Stimulated activated CD4-positive, alpha-beta T cell treated with anti-CD3 and anti-CD28 coated beads, Interleukin-12 subunit alpha, Interleukin-12 subunit beta, amount 100 ng/mL, for 4 hours (primary cell): ENCODE measurements around the gene INPP4B.

Experiments used
- DNase-seq: peaks from one replicate; pipeline ENCODE4 v3.0.0-alpha.2; 2020

The INPP4B gene

DNA sequence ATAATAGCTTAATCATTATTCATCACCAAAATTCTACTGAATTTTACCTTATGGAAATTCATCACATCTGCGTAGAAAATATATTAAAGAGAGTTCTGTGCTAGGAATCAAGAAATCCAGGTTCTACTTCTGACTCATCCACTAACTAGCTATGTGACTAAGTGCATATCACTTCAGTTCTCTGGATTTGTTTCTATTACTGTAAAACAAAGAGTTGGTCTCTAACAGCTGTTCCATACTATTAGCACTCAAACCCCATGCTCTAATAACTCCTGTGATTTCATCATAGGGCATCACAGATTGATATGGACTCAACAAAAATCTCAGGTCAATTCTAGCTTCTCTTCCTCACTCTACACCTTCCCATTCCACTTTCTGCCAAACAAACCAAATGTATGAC is 572.0 kb downstream of the INPP4B start:
- no peak for DNase-seq

DNA sequence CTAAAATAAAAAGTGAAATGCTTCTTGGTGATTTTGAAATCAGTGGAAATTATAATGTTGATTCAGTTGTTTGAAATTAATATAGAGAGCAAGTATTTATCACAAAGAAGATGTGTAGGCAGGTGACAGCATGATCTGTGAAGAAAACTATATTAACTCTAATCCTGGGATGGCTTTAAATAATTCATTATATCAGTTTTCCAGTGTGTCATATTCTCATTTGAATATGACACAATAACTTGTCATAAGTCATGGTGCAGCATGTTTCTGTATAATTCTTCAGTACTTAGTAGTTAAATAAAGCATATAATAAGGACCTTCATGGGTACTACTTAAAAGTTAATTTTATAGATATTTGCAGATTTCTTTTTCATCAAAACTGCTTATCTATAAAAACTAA is 573.6 kb downstream of the INPP4B start:
- no peak for DNase-seq

DNA sequence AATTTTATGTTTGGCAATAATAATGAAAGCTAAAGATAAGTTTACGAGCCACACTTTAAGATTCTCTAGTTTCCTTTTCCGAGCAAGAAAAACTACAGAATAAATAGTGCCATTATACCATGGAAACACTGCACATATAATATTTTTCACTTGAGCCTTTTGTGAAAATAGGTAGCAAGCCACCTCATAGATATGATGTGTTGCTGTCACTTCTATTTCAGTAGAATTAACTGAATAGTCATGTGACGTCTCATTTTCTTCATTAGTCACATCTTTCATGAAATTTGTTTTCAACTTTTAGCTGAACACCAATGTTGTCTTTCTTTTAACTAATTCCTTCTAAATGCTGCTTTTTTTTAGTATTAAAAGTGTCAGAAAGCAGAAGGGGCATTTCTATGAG is 574.3 kb downstream of the INPP4B start:
- DNase-seq: no peak

DNA sequence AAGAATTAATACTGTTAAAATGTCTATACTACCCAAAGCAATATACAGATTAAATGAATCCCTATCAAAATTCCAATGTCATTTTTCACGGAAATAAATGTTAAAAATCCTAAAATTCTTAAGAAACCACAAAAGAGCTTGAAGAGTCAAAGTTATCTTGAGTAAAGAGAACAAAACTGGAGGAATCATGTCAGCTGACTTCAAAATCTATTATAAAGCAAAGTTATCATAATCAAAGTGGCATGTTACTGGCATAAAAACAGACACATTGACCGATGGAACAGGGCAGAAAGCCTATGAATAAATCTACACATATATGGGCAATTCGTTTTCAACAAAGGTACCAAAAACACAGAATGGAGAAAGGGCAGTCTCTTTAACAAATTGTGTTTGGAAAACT is 579.0 kb downstream of the INPP4B start:
- no peak for DNase-seq

DNA sequence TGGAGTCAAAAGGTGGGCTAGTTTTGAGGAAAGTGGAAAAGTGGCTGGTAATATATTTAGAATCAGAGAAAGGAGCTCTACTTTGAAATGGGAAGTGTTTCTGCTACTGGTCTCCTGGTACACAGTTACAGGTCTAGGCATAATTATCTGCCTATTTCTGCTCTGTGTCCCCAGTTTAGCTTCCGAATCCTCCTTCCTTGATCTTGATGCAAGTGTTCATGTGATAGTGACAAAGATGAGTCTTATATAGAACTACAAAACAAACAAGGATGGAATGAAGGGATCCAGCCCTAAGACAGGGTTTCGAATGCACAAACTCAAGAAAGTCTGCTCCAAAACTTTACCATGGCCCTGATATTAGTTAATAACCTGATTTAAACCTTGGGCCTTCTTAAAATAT is 580.2 kb downstream of the INPP4B start:
- no peak for DNase-seq

DNA sequence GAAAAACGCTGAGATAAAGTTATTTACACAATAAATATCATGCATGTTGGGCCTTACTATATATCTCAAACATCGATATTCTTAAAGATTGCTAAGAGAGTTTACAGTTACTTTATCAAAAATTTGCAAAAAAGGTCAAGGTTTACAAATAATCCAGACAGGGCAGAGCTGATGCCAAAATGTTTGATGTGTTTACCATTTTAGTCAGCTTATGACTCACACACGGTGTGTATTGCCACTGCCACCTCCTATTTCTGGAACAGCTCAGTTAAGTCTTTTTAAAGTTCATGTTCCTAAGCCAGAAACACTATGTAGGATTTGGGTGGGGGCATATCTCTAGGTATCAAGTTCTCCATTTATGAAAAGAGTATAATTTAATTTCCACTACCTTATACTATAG is 580.6 kb downstream of the INPP4B start:
- DNase-seq: no peak

DNA sequence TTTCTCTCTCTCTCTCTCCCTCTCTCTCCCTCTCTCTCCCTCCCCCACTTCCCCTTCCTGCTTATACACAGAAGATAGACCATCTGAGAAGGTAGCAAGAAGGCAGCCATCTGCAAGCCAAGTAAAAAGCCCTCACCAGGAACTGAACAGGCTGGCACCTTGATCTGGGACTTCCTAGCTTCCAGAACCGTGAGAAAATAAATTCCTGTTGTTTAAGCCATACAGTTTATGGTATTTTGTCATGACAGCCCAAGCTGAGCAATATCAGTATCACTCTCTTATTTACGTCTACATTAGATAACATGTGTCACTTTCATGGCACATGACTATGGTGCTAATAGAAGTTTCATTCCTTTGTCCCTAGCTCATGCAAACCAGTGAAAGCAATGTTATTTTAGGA is 581.1 kb downstream of the INPP4B start:
- no peak for DNase-seq

DNA sequence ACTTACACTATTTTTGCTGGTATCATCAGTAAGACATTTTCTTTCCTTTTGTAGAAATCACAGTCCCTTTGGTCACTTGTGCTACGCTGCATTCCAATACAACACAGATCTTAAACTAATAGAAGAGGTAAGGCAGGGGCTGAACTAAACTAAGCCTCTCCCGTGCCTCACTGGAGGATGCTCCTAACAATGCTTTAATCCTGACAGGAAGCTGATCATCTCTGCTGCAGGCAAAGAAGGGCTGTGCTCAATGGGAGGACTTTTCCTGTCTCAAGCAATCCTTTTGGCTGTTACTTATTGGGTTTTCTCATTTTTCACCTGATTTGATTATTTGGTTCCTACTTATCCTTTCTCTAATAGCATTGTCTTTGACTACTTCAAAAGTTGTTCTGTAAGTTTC is 583.1 kb downstream of the INPP4B start:
- DNase-seq: no peak

DNA sequence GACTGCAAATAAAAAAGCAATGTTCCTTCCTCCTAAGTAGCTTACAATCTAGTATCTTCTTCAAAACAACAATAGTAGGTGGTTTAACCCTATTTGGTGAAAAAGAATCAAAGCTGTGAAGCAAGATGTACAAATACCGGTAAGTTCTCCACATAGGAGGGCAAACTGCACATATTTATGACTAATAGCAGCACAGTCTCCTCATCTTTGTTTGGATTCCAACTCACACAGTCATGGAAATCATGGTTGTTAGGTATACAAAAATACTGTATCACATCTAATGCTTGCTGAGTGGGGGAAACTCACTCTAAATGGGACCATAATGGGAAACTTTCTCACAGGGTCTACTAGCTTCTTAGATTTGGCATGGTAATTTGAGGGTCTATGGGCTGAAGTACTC is 597.2 kb downstream of the INPP4B start:
- no peak for DNase-seq

DNA sequence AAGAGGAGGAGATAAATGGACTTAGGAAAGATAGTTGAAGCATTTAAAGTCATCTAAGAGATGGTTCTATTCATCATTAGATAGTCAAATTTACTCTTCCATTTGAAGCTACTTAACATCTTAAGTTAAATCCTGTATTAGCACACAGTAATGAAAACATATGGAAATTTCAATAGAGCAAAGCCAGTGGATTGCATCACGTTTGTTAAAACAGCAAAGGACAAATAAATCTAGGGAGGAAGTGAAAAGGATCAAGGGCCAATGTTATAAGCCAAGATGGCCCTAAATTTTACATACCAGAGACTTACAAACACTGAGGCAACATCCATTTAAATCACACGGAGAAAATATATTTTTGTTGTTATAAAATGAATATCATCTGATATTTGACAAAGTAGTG is 602.8 kb downstream of the INPP4B start:
- DNase-seq: no peak

DNA sequence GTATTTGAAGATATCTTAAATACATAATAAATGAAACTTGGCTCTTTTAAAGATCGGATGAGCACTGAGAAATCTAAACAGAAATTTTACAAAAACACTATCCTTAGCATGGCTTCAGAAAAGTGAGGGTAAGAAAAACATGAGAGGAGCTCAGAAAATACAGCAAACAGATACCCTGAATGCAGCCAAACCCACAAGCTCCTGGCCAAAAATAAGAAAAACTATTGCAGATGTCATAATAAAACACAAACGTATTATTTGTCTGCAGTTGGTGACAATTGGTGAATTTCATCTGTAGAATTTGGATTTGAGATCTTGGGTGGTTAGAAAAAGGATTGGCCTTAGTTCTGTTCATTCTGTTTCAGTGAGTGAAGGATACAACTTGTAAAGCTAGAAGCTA is 603.9 kb downstream of the INPP4B start:
- no peak for DNase-seq

DNA sequence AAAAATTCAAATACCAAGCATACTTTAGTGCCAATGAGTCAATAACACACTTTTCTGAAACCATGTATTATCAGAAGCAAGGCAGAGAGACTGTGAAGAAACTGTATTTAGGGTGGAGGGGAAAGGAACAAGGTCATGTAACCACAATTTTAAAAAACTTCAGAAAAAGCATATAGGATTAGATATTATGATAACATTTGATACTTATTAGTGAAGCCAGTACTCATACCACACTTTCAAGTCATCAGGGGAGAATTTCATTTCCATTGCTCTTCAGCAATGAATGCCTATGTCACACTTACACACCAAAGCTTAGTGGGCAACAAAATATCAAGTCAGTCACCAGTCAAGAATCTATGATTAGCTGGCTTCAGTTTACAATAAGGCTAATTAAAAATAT is 607.5 kb downstream of the INPP4B start:
- DNase-seq: no peak

DNA sequence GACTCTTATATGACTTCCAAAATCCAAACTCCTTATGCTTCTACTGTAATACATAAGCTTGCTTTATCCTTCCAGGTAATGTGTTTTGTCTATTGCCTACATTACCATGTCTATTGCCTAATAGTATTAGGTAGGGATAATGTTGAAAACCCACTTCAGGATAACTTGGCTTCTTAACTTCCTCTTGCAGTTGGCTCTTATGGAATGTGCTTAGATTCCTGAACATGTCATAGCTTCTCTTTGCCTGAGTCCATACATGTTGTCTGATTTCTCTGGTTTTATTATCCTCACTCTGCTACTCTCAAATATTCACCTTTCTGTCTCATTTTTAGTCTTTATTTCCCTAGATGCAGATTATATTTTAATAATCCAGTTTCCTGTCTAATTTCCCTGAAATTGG is 609.8 kb downstream of the INPP4B start:
- no peak for DNase-seq

DNA sequence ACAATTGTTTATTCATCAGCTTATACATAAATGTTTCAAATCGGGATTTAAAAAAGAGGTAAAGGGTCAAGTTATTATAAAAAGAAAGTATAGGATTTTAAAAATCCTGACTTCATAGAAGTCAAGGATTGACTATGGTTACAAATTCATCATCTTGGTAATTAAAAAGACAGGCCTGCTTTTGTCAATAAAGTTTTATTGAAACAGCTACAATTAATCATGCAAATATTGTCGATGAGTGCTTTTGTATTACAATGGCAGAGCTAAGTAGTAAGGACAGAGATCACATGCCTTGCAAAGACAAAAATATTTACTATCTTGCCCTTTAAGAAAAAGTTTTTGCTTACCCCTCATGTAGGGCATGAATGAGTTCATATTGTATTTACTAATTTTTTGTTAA is 614.3 kb downstream of the INPP4B start:
- DNase-seq: no peak

DNA sequence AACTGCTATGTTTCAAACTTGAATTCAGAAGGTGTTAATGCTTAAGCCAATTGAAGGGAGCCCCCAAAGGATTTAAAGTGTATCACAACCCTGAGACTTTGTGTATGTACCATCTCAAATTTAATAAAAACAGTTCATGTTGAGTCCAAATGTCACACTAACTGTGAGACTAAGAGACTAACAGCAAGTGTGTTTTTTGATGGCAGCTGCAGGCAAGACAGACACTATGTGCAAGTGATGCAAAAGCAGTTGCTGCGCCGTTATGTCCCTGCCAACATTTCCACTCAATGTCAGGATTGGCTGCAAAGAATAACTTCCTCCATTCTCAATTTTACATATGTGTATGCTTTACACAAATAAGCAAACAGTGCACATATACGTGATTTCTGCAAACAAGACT is 615.1 kb downstream of the INPP4B start:
- no peak for DNase-seq

DNA sequence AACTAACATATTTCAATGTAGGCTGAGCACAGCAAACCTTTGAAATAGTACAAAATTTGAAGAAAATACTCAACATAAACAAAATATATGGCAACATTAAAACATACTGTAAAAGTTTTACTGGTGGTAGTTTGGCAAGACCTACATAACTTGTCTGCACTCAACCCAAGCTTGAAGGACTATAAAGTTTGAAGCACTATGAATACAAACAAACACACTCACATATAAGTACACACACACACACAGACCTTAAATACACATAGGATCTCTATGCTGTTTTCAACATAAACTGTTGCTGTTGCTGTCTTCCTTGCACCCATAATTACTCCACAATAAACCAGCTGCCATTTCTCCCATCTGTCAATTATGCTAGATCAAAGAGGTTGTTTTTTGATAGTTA is 620.1 kb downstream of the INPP4B start:
- no peak for DNase-seq

DNA sequence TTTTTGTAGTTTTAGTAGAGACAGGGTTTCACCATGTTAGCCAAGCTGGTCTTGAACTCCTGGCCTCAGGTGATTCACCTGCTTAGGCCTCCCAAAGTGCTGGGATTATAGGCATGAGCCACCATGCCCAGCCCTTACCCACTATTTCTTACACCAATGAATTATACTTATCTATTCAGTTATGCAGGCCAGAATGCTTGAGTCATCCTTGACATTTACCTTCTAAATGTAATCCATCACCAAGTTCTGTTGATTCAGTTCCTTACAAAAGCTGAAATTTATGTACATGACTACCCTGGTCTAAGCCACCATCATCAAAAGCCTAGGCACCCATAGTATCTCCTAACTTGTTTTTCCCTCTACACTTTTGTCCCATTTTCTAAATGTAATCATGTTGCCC is 624.0 kb downstream of the INPP4B start:
- DNase-seq: no peak

DNA sequence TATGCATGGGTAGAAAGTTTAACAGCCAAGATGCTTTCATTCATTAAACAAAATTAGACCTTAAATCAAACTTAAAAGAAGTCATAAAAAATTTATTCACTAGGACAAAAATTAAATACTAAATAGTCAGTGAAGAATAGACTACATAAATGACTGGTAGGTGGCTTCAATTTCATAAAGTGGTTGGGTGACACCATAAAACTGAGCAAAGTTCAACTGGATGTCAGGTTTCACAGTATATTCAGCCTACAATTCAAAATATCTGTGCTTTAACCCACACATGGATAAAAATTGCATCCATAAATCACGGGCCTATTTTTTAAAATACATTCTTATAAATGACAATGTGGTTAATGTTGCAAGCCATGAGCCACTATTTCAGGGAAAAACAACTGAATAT is 627.4 kb downstream of the INPP4B start:
- DNase-seq: no peak

DNA sequence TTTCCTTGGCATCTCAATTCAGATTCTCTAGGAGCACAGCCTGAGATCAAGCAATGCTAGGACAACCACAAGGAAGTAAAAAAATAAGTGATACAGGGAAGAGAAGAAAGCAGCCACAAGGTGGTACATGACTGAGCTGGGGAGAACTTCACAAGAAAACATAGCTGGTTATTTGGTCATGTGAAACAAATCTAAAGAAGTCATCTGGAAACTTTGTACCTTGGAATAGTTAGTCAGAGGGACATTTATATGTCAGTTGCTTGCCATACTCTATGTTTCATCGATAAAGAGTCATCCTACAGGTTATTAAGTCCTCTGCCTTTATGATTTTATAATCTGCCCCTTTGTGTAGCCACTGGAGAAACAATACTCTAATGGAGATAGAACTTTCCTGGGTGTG is 634.7 kb downstream of the INPP4B start:
- DNase-seq: no peak

DNA sequence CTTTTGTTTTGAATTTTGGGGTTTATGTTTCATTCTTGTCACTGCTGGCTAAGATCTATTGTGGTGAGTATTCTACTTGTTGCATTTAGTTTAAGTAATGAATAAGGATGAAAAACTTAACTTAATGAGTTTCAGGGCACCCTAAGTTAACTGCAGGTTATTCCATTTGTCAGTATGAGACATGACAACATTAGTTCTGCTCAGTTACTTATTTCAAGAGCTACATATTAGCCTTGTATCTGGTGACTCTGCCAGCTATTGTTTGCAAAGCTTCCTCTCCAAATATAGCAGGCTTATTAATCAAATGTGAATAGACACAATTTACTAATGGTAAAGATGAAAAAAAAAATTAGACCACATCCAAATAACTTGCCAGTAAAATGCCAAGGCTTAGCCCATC is 642.6 kb downstream of the INPP4B start:
- DNase-seq: no peak

DNA sequence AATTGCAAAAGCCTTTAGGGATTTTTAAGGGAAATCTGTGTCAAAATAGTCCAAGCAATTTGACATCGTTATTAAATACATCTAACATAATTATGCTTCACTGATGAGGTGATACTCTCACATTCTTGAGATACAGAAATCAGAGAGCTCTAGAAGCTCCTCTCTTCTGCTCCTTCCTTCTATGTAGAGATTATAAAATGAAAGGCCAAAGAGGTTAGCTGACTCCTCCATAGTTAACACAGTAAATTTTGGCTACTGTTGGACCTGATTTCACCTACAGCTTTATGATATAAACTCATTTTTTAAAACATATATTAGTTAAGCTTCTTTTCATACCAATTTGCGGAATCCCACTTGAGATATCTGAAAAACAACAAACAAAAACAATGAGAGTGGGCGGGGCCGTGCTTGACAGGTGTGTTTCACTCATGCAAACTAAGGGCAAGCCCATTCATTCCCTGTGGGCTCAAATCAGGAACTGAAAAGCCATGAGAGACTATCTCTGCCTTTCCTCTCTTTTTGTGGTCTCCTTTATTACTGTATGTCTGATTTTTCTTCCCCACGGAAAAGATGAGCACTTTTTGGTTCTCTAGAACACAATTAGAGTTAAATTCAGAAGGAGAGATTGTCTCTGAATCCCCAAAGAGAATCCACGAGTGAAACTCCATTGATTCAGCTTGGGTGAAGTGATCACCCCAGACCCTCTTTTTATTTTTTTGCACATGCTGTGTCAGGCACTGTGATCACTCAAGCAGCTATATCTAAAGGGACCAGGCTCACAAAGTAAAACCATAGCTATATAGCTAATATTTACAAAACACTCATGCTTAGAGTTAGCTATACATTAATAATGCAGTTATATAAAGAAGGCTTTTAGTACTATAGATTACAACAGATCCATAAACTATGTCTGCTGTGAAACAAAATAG is 643.4 kb downstream of the INPP4B start:
- DNase-seq: no peak

DNA sequence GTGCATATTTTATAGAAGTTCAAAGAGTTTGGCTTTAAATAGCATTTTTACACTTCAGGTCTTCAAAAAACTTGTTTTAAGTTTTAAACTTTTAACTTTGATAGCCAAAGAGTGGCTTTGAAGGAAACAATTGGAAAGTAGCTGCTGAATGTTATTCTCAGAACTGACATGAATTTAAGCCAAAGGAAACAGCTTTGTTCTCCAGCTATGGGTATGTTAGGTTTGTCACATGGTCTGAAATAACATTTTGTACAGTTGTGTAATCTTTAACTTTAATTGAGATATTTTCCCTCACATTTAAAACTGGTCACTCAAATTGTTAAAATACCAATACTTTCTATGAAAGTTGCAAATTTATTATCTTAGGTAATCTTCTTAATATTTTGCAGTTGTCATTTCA is 645.1 kb downstream of the INPP4B start:
- DNase-seq: no peak

DNA sequence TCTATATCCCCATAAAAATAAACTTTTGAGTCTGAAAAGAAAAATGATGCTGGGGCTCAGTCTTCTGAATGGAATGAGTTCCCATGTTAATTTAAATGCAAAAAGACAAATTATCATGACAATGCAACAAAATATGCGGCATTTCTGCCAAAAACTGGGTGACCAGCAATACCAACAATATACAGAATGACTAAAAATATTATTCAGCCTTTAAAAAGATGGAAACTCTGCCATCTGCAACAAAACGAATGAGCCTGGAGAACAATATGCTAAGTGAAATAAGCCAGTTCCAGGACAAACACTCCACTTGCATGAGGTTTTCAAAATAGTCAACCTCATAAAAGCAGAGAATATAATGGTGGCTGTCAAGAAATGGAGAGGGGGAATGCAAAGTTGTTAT is 651.2 kb downstream of the INPP4B start:
- no peak for DNase-seq

DNA sequence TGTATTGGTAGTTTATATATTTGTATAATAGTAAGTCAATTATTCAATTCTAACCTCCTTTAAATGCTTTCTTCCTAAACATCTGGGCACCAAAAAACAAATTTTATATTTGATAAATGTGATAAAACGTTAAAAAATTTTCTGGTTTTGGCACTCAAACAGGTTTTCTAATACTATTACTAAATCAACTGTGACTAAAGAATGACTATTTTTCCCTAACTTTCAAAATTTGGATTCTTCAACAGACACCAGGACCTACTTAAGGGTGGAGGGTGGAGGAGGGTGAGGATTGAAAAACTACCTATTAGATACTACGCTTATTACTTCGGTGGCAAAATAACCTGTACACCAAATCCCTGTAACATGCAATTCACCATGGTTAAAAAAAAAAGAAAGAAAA is 654.2 kb downstream of the INPP4B start:
- no peak for DNase-seq

DNA sequence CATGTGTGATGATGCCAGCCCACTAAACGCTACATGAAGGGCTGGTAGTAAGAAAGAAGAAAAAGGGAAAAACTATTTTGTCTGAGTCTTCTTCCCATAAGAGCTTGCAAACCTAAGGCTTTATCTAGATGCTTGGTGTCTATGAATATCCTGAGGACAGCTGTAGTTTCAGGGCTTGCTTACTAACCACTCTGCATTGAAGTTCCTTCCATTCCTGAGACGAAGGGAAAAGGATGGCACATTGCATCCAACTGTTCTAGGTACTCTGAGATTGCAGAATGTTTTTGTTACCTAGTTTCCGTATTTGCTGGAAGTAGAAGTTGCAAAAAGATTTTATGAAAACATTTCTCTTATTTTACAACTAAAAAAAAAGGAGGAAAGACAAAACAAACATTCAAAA is 665.1 kb downstream of the INPP4B start:
- DNase-seq: no peak
